Measurements from ENCODE around the gene DOLPP1.
A peak's percentile ranks its signal among the peaks of the same experiment; 100 is the strongest.
"Not testable (repeated sequence)": the region's sequence is repeated elsewhere in the genome, so short reads cannot be mapped to it uniquely, and the experiment has no call there.

The DOLPP1 gene

GRCh38 chr9:129113645-129114304 is 32.9 kb downstream of the DOLPP1 start:
- no peak for DNase-seq

GRCh38 chr9:129118799-129119198 is 37.9 kb downstream of the DOLPP1 start:
- no peak for DNase-seq

- no peak for DNase-seq
Measured at GRCh38 chr9:129121483-129121882, 40.6 kb downstream of the DOLPP1 start.

GRCh38 chr9:129122133-129122532 is 41.2 kb downstream of the DOLPP1 start:
- DNase-seq, result no peak

- not testable (repeated sequence) for DNase-seq
Measured at GRCh38 chr9:129122976-129123375, 42.1 kb downstream of the DOLPP1 start.

GRCh38 chr9:129124506-129125069 is 43.7 kb downstream of the DOLPP1 start:
- DNase-seq, result no peak

- DNase-seq, result no peak
Measured at GRCh38 chr9:129125478-129125877, 44.6 kb downstream of the DOLPP1 start.

GRCh38 chr9:129126749-129127618 is 46.1 kb downstream of the DOLPP1 start:
- no peak for DNase-seq

GRCh38 chr9:129128689-129129088 is 47.8 kb downstream of the DOLPP1 start:
- DNase-seq, result no peak

GRCh38 chr9:129130271-129130670 is 49.4 kb downstream of the DOLPP1 start:
- DNase-seq, result not testable (repeated sequence)

- no peak for DNase-seq
Measured at GRCh38 chr9:129130791-129131190, 49.9 kb downstream of the DOLPP1 start.

GRCh38 chr9:129131300-129132145 is 50.6 kb downstream of the DOLPP1 start:
- no peak for DNase-seq

- no peak for DNase-seq
Measured at GRCh38 chr9:129133082-129133481, 52.2 kb downstream of the DOLPP1 start.

GRCh38 chr9:129135476-129135875 is 54.6 kb downstream of the DOLPP1 start:
- DNase-seq, result no peak

- DNase-seq, result no peak
Measured at GRCh38 chr9:129136446-129137035, 55.6 kb downstream of the DOLPP1 start.

GRCh38 chr9:129137292-129138143 is 56.6 kb downstream of the DOLPP1 start:
- DNase-seq, result no peak

- no peak for DNase-seq
Measured at GRCh38 chr9:129138144-129138462, 57.2 kb downstream of the DOLPP1 start.

- no peak for DNase-seq
Measured at GRCh38 chr9:129138476-129139232, 57.7 kb downstream of the DOLPP1 start.

- peak; percentile 54 for DNase-seq
Measured at GRCh38 chr9:129139233-129139992, 58.5 kb downstream of the DOLPP1 start.

- DNase-seq, result peak; percentile 73
Measured at GRCh38 chr9:129139993-129140396, 59.1 kb downstream of the DOLPP1 start.

Measured in SHP77 treated with DMSO at 0.1 percent for 48 hours (cell line).